GM20000 (cell line): ENCODE measurements around the gene VPS13D.
A peak's percentile ranks its signal among the peaks of the same experiment; 100 is the strongest.

ENCODE experiments used
- DNase-seq: peaks from one replicate; pipeline ENCODE4 v3.0.0; 2012; ENCODE audit warnings: low spot score
- CTCF ChIP-seq: IDR thresholded peaks from 2 replicates; pipeline ENCODE4 v1.5.1; 2012; ENCODE audit warnings: mild to moderate bottlenecking, control low read depth; ENCODE audit errors: extremely low read depth, missing control alignments

Gene VPS13D

GRCh38 chr1:12255913-12256312, 26.1 kb downstream of the VPS13D start:
- no peak for TF ChIP-seq CTCF
- no peak for DNase-seq

GRCh38 chr1:12258272-12258671, 28.4 kb downstream of the VPS13D start:
- DNase-seq, result no peak
- TF ChIP-seq CTCF, result no peak

GRCh38 chr1:12269351-12269750, 39.5 kb downstream of the VPS13D start:
- no peak for DNase-seq
- TF ChIP-seq CTCF, result no peak

- no peak for DNase-seq
- no peak for TF ChIP-seq CTCF
Observed at GRCh38 chr1:12271033-12271432, 41.2 kb downstream of the VPS13D start.

- TF ChIP-seq CTCF, result no peak
- no peak for DNase-seq
Observed at GRCh38 chr1:12272770-12273169, 42.9 kb downstream of the VPS13D start.

GRCh38 chr1:12275370-12275769, 45.5 kb downstream of the VPS13D start:
- peak; percentile 38 for TF ChIP-seq CTCF
- peak; percentile 22 for DNase-seq

- no peak for DNase-seq
- TF ChIP-seq CTCF, result no peak
Observed at GRCh38 chr1:12276225-12276624, 46.4 kb downstream of the VPS13D start.
